HL-60 (cell line): ENCODE data around the gene NMNAT3.

ENCODE experiments used
- DNase-seq, 2 experiments: peaks; one replicate each; pipeline ENCODE4 v3.0.0-alpha.2; 2010 to 2020; ENCODE audit warnings: low read depth in 1 of 2, low spot score in 1 of 2
- H3K27ac ChIP-seq: fragments of 250-450 bp; sonication (Bioruptor Pico); replicated peaks from 2 replicates; pipeline ENCODE4 v1.5.1; 2020; ENCODE audit warnings: mild to moderate bottlenecking, moderate library complexity
- H3K27me3 ChIP-seq: fragments of 250-450 bp; sonication (Bioruptor Pico); 2 replicates; pipeline ENCODE4 v1.5.1; 2021; ENCODE audit warnings: mild to moderate bottlenecking, moderate library complexity; ENCODE audit not compliant: insufficient read depth, poor library complexity, severe bottlenecking
- H3K4me3 ChIP-seq: replicated peaks from 2 replicates; pipeline ENCODE4 v1.5.1; 2011; ENCODE audit warnings: mild to moderate bottlenecking, control low read depth, low read length; ENCODE audit not compliant: insufficient read depth
- CTCF ChIP-seq: IDR thresholded peaks from one replicate; pipeline ENCODE4 v1.5.1; 2011; ENCODE audit warnings: low read length, control low read depth, inconsistent platforms; ENCODE audit not compliant: insufficient read depth
- GABPA ChIP-seq: IDR thresholded peaks from 2 replicates; pipeline ENCODE4 v1.6.1; 2012; ENCODE audit warnings: low read depth
- POLR2AphosphoS5 ChIP-seq: IDR thresholded peaks from 2 replicates; pipeline ENCODE4 v1.6.1; 2012; ENCODE audit warnings: low read depth
- SPI1 ChIP-seq: IDR thresholded peaks from 2 replicates; pipeline ENCODE4 v1.6.1; 2012; ENCODE audit warnings: low read depth, mild to moderate bottlenecking, borderline replicate concordance
- long read RNA-seq: library from polyadenylated mRNA; unstranded; transcript quantifications from one replicate; pipeline ENCODE4 v2.0.0, GENCODE V29; 2020
- TF ChIP-seq, protein P1 (sequence below): IDR thresholded peaks from 2 replicates; pipeline ENCODE4 v1.6.1; 2012; ENCODE audit warnings: low read depth; ENCODE audit not compliant: insufficient replicate concordance

NMNAT3 gene
- long read RNA-seq, result 0 reads

DNA sequence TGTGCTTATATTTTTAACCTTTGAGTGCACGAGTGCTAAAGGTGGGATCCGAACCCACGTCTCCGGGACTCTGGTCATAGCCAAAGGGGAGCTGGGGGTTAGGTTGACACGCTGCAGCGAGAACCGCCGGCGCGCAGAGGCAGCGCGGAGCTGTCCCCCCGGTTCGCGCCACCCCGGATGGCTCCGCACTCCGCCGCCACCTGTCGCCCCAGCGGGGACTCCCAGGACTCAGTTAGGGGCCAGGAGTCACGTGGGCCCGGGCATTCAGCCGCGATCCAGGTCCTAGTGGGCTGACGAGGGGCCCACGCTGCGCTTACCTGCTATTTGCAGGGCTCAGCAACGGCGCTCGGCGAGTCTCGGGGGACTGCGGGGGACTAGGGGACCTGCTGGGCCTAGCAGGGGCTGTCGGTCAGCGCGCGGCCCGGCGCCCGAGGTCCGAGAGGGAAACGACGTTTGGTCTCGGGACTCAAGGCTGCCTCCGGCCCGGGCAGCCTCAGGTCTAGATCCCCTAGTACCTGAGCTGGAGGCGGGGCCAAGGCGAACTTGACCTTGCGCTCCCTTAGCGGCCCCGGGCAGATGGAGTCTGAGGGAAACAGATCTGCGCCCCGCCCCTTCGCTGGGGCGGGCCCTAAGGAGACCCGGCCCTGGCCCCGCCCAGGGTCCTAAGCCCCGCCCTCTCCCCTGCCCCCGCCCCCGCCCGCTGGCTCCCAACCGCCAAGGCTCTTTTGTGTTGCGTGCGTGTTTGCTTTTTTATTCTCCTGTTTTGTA lies at the start of gene NMNAT3:
NMNAT3 (minus strand) TSS at position 585 of the 768 bp plus-strand sequence. CDS start 50,248 bp downstream, outside the sequence.
- peak within 1 kb of the TSS; percentile 74 for H3K4me3 ChIP-seq
- no peaks in the 10 kb centered on the region for H3K27me3 ChIP-seq
- TF ChIP-seq POLR2AphosphoS5 (no peak), CTCF (no peak), SPI1 (no peak), GABPA (no peak)
- TF ChIP-seq, protein P1, sequence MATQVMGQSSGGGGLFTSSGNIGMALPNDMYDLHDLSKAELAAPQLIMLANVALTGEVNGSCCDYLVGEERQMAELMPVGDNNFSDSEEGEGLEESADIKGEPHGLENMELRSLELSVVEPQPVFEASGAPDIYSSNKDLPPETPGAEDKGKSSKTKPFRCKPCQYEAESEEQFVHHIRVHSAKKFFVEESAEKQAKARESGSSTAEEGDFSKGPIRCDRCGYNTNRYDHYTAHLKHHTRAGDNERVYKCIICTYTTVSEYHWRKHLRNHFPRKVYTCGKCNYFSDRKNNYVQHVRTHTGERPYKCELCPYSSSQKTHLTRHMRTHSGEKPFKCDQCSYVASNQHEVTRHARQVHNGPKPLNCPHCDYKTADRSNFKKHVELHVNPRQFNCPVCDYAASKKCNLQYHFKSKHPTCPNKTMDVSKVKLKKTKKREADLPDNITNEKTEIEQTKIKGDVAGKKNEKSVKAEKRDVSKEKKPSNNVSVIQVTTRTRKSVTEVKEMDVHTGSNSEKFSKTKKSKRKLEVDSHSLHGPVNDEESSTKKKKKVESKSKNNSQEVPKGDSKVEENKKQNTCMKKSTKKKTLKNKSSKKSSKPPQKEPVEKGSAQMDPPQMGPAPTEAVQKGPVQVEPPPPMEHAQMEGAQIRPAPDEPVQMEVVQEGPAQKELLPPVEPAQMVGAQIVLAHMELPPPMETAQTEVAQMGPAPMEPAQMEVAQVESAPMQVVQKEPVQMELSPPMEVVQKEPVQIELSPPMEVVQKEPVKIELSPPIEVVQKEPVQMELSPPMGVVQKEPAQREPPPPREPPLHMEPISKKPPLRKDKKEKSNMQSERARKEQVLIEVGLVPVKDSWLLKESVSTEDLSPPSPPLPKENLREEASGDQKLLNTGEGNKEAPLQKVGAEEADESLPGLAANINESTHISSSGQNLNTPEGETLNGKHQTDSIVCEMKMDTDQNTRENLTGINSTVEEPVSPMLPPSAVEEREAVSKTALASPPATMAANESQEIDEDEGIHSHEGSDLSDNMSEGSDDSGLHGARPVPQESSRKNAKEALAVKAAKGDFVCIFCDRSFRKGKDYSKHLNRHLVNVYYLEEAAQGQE, result no peak
- peak within 1 kb of the TSS; percentile 57 for H3K27ac ChIP-seq
- DNase-seq, result peak; percentile 34 to 64

DNA sequence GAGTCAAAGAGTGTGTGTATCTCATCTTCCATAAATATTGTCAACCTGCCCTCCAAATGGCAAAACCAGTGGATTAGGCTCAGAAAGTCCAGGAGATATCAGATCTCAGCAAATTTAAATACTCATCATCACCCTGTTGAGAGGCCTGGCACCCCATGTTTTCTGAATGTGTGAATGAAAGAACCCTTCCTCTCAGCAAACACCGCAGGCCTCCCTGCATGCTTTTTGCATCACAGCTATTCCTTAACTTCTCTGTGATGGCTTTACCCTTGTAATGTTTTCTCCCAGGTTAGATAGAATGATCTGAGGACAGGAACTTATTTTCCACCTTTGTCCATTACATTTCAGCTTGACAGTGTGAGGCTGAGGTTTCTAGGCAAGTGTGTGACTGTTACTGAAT lies 43.6 kb upstream of the NMNAT3 start:
- no peak overlapping the region for H3K4me3 ChIP-seq
- no peak for DNase-seq
- TF ChIP-seq, protein P1, result no peak
- no peak for TF ChIP-seq POLR2AphosphoS5
- H3K27me3 ChIP-seq, result peaks cover 4% of the 10 kb centered on the region
- H3K27ac ChIP-seq, result no peak overlapping the region

DNA sequence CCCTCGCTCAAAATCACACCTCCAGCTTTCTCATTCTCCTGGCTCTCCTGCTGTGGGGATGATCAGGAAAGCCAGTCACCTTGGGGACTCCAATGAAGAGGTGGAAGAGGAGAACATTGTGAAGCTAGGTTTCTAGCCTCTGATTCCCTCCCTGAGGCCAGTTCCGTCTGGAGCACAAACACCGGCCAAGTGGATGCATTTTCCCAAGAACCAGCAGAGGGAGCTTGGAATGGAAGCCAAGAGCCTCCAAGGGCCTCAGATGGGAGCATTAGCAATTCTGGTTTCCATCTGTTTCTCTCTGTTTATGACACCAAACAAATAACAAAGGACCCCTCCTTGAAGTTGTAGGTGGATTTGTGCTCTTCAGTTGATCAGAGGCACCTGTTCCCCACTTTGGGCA lies 40.6 kb upstream of the NMNAT3 start:
- H3K27ac ChIP-seq, result no peak overlapping the region
- DNase-seq, result no peak
- peaks cover 4% of the 10 kb centered on the region for H3K27me3 ChIP-seq
- no peak for TF ChIP-seq SPI1
- TF ChIP-seq POLR2AphosphoS5, result no peak
- no peak for TF ChIP-seq GABPA
- TF ChIP-seq CTCF, result no peak
- TF ChIP-seq, protein P1, result no peak
- no peak overlapping the region for H3K4me3 ChIP-seq
